Activated T-helper 9 cell treated with anti-CD3 and anti-CD28 coated beads, Interleukin-2, amount 50 U/mL, for 16 hours (primary cell): ENCODE measurements around the gene PIGQ.

Source experiments
- DNase-seq: peaks from one replicate; pipeline ENCODE4 v3.0.0-alpha.2; 2020; ENCODE audit warnings: low read depth

The PIGQ gene

DNA sequence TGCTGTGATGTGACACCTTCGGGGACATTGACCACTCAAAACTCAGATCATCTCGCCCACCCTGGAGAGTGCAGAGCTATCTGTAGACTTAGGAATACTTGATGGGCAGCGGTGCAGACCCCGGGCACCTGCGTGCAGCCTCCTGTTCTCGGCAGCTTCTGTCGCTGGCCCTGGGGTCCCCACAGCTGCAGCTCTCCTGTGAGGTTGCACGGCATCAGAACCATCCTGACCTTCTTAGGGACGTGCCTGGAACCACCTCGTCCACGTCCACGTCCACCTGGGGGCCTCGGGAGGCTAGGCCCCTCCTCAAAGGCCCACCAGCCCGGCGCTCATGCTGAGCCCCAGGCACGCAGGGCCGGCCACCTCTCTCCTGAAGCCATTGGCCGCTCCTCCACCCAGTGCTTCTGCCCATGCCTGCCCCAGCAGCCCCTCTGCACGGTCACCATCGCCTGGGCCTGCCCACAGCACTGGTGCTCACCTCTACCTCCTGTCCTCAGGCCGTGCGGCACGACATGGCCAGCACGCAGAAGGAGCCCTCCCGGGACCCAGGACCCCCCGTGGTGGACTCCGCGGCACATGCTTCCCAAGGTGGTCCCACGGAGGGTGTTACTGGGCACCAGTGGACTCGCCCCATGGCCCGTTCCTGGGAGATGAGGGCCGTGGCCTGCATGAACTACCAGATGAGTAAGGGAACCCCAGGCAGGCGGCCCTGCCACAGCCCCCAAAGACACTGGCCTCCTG is 58.7 kb downstream of the PIGQ start:
- no peak for DNase-seq

DNA sequence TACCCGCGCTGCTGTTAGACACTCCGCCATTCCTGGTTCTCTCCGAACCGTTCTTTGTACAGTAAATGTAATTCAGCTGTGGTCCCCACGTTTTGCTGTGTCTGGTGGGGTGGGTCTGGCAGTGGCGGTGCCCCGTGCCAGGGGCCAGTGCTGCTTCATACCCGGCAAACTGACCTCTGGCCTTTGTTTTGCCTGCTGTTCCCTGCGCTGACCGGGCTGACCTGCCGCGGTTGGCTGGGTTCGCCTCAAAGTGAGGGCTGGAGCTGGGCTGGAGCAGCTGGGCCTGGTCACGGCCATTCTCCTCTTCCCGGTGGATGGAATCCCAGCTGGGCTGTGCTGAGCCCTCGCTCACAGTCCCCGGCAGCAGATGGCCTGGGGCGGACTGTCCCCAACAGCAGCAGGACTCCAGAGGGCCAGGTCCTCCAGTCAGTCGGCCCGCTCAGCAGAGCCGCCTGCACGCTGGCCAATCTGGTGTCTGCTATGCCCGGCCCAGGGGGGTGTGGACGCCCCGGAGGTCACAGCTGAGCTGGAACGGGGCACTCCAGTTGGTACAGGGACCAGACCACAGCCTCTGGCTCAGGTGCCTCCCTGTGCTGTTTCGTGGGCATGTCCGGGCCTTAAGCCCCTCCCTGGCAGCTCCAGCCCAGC is 59.5 kb downstream of the PIGQ start:
- DNase-seq = no peak

DNA sequence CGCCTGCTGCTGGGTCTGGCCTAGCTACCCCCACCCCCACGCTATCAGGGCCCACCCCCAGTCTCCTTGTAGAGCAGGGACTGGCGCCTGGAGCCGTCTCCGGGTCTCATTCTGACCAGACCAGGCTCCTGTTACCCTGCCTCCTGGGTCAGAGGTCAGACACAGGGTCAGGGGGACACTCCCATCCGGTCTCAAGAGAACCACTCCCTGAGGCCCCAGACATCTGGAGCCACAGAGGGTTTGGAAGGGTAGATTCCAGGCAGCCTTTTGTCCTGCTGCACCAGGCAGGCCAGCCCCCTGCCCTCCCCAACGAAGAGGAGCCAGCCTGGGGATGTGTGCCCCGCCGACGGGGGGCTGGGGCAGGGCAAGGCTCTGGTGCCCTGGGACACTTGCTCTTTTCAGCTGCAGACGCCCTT is 60.1 kb downstream of the PIGQ start:
- DNase-seq = no peak

DNA sequence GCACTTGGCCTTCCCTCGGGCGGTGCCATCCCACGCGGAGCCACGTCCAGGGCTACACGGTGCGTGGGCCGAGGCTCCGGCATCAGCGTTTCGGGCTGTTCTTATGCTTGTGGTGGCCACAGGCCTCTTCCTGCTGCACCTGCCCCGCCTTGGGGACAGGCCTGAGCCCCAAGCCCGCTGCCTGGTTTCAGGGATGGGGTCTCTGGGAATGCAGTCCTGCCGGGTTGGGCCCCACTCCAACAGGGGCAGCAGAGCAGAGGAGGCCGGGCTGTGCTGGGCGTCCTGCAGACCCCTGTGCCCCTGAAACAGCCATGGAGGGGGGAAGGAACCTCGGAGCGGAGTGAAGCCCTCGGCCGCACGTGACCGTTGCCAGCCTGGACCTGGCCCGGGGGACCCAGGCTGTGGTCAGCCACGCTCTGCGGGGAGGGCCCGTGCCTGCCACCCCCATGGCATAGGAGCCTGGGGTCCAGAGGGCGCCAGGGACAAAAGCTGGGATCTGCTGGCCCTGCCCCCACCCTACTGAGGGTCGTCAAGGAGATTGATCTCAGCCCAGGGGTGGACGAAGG is 60.6 kb downstream of the PIGQ start:
- DNase-seq = no peak

DNA sequence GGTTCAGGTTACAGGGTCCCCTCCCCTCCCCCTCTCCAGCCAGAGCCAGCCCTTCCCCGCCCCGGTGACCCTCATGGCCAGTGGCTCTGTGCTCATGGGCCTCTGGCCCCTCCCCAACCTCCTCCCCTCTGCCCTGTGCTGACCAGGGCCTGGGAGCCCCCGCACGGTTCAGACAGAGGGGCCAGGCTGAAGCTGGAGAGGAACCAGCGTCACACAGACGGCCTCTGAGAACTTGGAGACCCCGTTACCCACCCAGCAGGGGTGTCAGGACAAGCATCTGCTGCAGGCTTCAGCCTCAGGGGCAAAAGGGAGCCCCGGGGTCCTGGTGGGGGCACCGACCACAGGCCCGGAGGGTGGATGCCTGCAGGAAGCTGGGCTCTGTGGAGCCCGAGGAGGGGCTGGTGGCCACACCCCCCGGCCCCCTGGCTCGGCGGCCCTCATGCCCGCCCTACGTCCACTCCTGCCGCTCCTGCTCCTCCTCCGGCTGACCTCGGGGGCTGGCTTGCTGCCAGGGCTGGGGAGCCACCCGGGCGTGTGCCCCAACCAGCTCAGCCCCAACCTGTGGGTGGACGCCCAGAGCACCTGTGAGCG is 61.1 kb downstream of the PIGQ start, which contains the start of gene WFIKKN1:
Gene WFIKKN1 (plus strand): TSS at position 171 of the 591 bp plus-strand sequence. CDS start 269 bp downstream, at position 440.
- DNase-seq = no peak

DNA sequence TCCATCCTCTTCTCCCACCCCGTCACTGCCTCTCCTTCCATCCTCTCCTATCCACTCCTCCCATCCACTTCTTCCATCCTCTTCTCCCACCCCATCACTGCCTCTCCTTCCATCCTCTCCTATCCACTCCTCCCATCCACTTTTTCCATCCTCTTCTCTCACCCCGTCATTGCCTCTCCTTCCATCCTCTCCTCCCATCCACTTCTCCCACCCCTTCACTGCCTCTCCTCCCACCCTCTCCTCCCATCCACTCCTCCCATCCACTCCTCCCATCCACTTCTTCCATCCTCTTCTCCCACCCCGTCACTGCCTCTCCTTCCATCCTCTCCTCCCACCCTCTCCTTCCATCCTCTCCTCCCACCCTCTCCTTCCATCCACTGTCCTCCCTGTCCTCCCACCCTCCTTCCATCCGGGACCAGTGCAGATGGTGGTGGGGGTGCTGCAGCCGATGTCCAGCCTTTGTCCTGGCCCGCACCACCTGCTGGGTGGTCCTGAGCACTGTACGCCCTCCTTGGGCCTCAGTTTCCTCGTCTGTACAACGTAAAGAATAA is 62.1 kb downstream of the PIGQ start:
- no peak for DNase-seq

DNA sequence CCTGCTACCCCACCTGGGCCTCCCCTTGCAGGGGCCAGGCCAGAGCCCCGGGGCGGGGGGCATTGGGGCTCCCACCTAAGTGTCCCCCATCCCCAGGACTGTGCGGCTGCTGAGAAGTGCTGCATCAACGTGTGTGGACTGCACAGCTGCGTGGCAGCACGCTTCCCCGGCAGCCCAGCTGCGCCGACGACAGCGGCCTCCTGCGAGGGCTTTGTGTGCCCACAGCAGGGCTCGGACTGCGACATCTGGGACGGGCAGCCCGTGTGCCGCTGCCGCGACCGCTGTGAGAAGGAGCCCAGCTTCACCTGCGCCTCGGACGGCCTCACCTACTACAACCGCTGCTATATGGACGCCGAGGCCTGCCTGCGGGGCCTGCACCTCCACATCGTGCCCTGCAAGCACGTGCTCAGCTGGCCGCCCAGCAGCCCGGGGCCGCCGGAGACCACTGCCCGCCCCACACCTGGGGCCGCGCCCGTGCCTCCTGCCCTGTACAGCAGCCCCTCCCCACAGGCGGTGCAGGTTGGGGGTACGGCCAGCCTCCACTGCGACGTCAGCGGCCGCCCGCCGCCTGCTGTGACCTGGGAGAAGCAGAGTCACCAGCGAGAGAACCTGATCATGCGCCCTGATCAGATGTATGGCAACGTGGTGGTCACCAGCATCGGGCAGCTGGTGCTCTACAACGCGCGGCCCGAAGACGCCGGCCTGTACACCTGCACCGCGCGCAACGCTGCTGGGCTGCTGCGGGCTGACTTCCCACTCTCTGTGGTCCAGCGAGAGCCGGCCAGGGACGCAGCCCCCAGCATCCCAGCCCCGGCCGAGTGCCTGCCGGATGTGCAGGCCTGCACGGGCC is 62.9 kb downstream of the PIGQ start:
- no peak for DNase-seq

DNA sequence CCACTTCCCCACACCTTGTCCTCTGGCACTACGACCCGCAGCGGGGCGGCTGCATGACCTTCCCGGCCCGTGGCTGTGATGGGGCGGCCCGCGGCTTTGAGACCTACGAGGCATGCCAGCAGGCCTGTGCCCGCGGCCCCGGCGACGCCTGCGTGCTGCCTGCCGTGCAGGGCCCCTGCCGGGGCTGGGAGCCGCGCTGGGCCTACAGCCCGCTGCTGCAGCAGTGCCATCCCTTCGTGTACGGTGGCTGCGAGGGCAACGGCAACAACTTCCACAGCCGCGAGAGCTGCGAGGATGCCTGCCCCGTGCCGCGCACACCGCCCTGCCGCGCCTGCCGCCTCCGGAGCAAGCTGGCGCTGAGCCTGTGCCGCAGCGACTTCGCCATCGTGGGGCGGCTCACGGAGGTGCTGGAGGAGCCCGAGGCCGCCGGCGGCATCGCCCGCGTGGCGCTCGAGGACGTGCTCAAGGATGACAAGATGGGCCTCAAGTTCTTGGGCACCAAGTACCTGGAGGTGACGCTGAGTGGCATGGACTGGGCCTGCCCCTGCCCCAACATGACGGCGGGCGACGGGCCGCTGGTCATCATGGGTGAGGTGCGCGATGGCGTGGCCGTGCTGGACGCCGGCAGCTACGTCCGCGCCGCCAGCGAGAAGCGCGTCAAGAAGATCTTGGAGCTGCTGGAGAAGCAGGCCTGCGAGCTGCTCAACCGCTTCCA is 63.7 kb downstream of the PIGQ start:
- no peak for DNase-seq
